Stimulated activated CD4-positive, alpha-beta T cell treated with anti-CD3 and anti-CD28 coated beads, Interleukin-1b, Interleukin-23, amount 100 ng/mL, for 1 hour (primary cell): ENCODE data around the gene TRIM29.
A peak's percentile ranks its signal among the peaks of the same experiment; 100 is the strongest.

Experiments
- DNase-seq, 2 donors: peaks; one replicate each; pipeline ENCODE4 v3.0.0-alpha.2; 2020; ENCODE audit warnings: low read depth in 2 of 2

TRIM29 gene

GRCh38 chr11:120122924-120123683 is 14.8 kb downstream of the TRIM29 start:
- no peak for DNase-seq

- no peak for DNase-seq
Measured at GRCh38 chr11:120121914-120122473, 15.9 kb downstream of the TRIM29 start.

- no peak for DNase-seq
Measured at GRCh38 chr11:120121336-120121735, 16.6 kb downstream of the TRIM29 start.

- no peak for DNase-seq
Measured at GRCh38 chr11:120120805-120121335, 17.0 kb downstream of the TRIM29 start.

- DNase-seq: no peak
Measured at GRCh38 chr11:120119121-120119520, 18.8 kb downstream of the TRIM29 start.

GRCh38 chr11:120117991-120118390 is 19.9 kb downstream of the TRIM29 start:
- DNase-seq: no peak

- DNase-seq: no peak
Measured at GRCh38 chr11:120116966-120117365, 20.9 kb downstream of the TRIM29 start.

GRCh38 chr11:120115272-120116000 is 22.5 kb downstream of the TRIM29 start:
- DNase-seq: no peak

- DNase-seq: no peak
Measured at GRCh38 chr11:120112174-120112796, 25.6 kb downstream of the TRIM29 start.

GRCh38 chr11:120109531-120109930 is 28.4 kb downstream of the TRIM29 start:
- no peak for DNase-seq

GRCh38 chr11:120108785-120109168 is 29.1 kb downstream of the TRIM29 start:
- no peak for DNase-seq

GRCh38 chr11:120108154-120108784 is 29.6 kb downstream of the TRIM29 start:
- peak; percentile 7 to 38 for DNase-seq

GRCh38 chr11:120107692-120108091 is 30.2 kb downstream of the TRIM29 start:
- DNase-seq: no peak

GRCh38 chr11:120106354-120107150 is 31.4 kb downstream of the TRIM29 start:
- DNase-seq: no peak

- no peak for DNase-seq
Measured at GRCh38 chr11:120105576-120105975, 32.3 kb downstream of the TRIM29 start.

GRCh38 chr11:120104041-120104565 is 33.8 kb downstream of the TRIM29 start:
- DNase-seq: no peak

- no peak for DNase-seq
Measured at GRCh38 chr11:120102864-120103122, 35.1 kb downstream of the TRIM29 start.

GRCh38 chr11:120102050-120102863 is 35.7 kb downstream of the TRIM29 start:
- no peak for DNase-seq

- no peak for DNase-seq
Measured at GRCh38 chr11:120098503-120099020, 39.4 kb downstream of the TRIM29 start.
